Breast epithelium (tissue), 4 donors: ENCODE results near the gene AADACL4. TPM values are rescaled to one million over a fixed set of nuclear protein-coding genes. Genes with fewer than 3 reads are reported as not detected.
A peak's percentile ranks its signal among the peaks of the same experiment; 100 is the strongest.

Experiments
- DNase-seq, 2 donors: peaks; one replicate each; pipeline ENCODE4 v3.0.0-alpha.2; 2019; ENCODE audit warnings: low spot score in 2 of 2
- H3K27ac ChIP-seq, 2 donors: fragments of 200-600 bp; sonication (generic) in 1 of 2; one replicate each; pipeline ENCODE4 v1.5.1; 2016 to 2019; ENCODE audit warnings: mild to moderate bottlenecking in 1 of 2
- H3K27me3 ChIP-seq, 2 donors: fragments of 200-600 bp; sonication (generic) in 1 of 2; one replicate each; pipeline versions ENCODE4 v1.5.1 to v1.6.0; 2017 to 2019; ENCODE audit warnings: control low read depth in 1 of 2, mild to moderate bottlenecking in 1 of 2
- H3K36me3 ChIP-seq: fragments of 200-600 bp; one replicate; pipeline ENCODE4 v1.5.1; 2019
- H3K4me1 ChIP-seq, 2 donors: fragments of 200-600 bp; sonication (generic); one replicate each; pipeline ENCODE4 v1.5.1; 2016 to 2019; ENCODE audit warnings: control low read depth in 1 of 2
- H3K4me3 ChIP-seq, 3 donors: fragments of 200-600 bp; sonication (generic); 1 replicate in 2 of 3; 2 replicates in 1 of 3; pipeline ENCODE4 v1.5.1; 2016 to 2019; ENCODE audit warnings: mild to moderate bottlenecking in 3 of 3, moderate library complexity in 2 of 3
- H3K9me3 ChIP-seq, 2 donors: fragments of 200-600 bp; sonication (generic) in 1 of 2; one replicate each; pipeline ENCODE4 v1.5.1; 2016 to 2019; ENCODE audit warnings: control low read depth in 1 of 2
- POLR2A ChIP-seq: fragments of 450-650 bp; IDR thresholded peaks from one replicate; pipeline ENCODE4 v1.6.1; 2016; ENCODE audit warnings: antibody characterized with exemption, mild to moderate bottlenecking, moderate library complexity
- POLR2AphosphoS5 ChIP-seq, 3 donors: sonication (generic); formaldehyde crosslinking; IDR thresholded peaks; one replicate each; pipeline ENCODE4 v1.6.1; 2017; ENCODE audit warnings: antibody characterized with exemption in 3 of 3
- intact Hi-C: fragments of 100-400 bp; cut with DNase I; formaldehyde crosslinking; loops from one replicate; pipeline ENCODE4 v1.15.1; 2023; ENCODE audit warnings: low total_unique reads
- total RNA-seq, 3 donors: library from RNA; depleted of rRNA; stranded (reverse); fragments of >200 nt; gene quantifications; one replicate each; pipeline ENCODE4 v1.1.0, GENCODE V29; 2016
- TF ChIP-seq, protein P1 (sequence below), 3 donors: fragments of 450-650 bp; IDR thresholded peaks; one replicate each; pipeline ENCODE4 v1.5.1; 2016 to 2017; ENCODE audit warnings: antibody characterized with exemption in 3 of 3, mild to moderate bottlenecking in 3 of 3, moderate library complexity in 3 of 3

AADACL4 gene
- total RNA-seq, 3 donors from 2014 or later: not detected

DNA sequence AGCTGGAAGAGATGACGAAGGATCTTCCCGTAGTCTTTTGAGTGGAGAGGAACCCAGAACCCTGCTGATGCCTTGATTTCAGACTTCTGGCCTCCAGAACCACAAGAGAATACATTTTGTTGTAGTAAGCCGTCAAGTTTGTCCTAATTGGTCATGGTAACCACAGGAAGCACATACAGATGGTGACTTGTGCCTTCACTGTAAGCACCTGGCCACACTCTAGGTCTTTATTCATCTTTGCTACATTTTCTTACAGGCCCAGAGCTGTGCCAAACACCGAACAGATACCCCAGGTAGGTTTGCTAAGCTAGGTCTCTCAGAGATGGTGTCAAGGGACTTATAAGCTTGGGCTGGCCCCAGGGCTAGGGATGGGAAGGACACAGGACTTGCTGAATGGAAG is 30.7 kb upstream of the AADACL4 start:
- TF ChIP-seq, protein P1, sequence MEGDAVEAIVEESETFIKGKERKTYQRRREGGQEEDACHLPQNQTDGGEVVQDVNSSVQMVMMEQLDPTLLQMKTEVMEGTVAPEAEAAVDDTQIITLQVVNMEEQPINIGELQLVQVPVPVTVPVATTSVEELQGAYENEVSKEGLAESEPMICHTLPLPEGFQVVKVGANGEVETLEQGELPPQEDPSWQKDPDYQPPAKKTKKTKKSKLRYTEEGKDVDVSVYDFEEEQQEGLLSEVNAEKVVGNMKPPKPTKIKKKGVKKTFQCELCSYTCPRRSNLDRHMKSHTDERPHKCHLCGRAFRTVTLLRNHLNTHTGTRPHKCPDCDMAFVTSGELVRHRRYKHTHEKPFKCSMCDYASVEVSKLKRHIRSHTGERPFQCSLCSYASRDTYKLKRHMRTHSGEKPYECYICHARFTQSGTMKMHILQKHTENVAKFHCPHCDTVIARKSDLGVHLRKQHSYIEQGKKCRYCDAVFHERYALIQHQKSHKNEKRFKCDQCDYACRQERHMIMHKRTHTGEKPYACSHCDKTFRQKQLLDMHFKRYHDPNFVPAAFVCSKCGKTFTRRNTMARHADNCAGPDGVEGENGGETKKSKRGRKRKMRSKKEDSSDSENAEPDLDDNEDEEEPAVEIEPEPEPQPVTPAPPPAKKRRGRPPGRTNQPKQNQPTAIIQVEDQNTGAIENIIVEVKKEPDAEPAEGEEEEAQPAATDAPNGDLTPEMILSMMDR (IDR thresholded peaks at IDR 0.05): no peak
- TF ChIP-seq POLR2AphosphoS5 (IDR thresholded peaks at IDR 0.05): no peak
- no peak for TF ChIP-seq POLR2A
- intact Hi-C loops: no loop called here
- Histone ChIP-seq H3K4me1 (peaks cover 0 to 9% of the 10 kb centered on the region in 2 donors), H3K36me3 (no peaks in the 10 kb centered on the region), H3K4me3 (peak overlapping the region in 1 of 3 donors; percentile 92), H3K9me3 (no peaks in the 10 kb centered on the region), H3K27ac (peak overlapping the region in 1 of 2 donors; percentile 19), H3K27me3 (no peaks in the 10 kb centered on the region)
- DNase-seq: no peak

DNA sequence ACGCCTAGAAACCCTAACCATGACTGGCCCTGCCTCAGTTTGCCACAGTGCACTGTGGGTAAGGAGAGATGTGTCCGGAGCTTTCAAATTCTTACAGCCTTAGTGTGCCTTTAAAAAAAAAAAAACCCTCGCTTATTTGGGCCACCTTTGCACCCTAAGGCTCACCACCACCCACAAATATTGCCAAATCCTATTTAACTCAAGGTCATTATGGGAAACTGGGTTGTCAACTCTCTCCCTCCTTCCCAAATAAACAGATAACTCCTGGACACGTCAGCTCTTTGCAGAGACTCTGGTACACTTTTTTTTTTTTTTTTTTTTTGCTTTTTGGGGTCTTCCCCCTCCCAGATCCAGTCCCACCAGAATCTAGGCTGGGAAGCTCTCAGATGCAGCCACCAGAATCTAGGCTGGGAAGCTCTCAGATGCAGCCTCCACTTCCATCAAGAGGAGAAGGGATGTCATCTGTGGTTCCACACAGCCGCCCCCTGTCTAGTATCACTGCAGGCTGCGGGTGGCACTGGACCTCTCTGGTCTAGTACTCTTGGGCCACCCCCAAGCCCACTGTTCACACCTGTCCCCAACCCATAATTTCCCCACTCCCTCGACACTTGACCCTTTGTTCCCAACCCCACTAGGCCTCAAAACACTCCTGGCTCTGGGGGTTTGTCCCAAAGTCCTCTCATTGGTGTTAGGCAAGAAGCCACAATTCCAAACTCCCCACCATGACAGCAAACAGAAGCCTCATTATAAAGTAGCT is 29.3 kb upstream of the AADACL4 start:
- intact Hi-C loops: loop anchor here (5.0 kb wide), 1 partner anchor 67 kb away; no protein-coding TSS in a partner anchor
- peak overlapping the region; percentile 97 to 98 for H3K27ac ChIP-seq

DNA sequence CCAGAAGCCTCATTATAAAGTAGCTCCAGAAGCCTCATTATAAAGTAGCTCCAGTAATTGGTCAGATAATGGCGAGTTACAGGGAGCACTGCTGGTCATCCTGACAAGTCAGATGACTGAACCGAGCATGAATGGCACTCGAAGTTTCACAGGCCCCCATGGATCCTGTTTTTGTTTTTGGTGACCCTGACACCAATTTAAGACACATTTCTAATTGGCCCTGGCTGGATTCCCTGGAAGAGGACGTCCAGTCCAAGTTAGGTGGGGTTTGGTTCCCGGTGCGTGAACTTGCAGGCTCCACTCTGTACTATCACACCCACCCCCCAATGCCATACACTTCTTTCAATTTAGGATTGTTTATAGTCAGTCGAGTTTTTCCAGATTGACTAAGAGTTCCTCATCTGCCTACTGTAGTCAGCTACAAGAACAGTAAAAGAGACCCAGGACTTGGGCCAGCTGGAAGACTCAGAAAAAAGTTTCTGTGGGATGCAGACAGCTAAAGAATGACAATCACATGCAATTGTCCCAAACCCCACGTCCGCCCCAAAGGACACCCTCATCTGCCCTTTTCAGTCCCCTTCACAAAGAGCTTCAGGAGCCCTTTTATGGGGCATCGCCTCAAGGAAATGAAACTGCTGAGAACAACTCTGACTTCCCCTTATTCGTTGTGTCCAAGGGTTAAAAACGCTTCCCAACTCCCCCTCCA is 28.6 kb upstream of the AADACL4 start:
- TF ChIP-seq, protein P1 (IDR thresholded peaks at IDR 0.05): no peak
- TF ChIP-seq POLR2AphosphoS5 (IDR thresholded peaks at IDR 0.05) (no peak), POLR2A (no peak)
- H3K36me3 ChIP-seq: no peaks in the 10 kb centered on the region
- H3K9me3 ChIP-seq: no peaks in the 10 kb centered on the region
- no peaks in the 10 kb centered on the region for H3K27me3 ChIP-seq
- DNase-seq: no peak
- intact Hi-C loops: loop anchor here (5.0 kb wide), 1 partner anchor 68 kb away; no protein-coding TSS in a partner anchor
- H3K4me1 ChIP-seq: peaks cover 6 to 17% of the 10 kb centered on the region in 2 donors
- H3K4me3 ChIP-seq: peak overlapping the region; percentile 73 to 92 (median 83)
- H3K27ac ChIP-seq: peak overlapping the region; percentile 97 to 98

More for the DNA sequence above, 29.3 kb upstream of the AADACL4 start:
- TF ChIP-seq POLR2A (no peak), POLR2AphosphoS5 (IDR thresholded peaks at IDR 0.05) (no peak)
- TF ChIP-seq, protein P1 (IDR thresholded peaks at IDR 0.05): no peak
- no peaks in the 10 kb centered on the region for H3K27me3 ChIP-seq
- peak overlapping the region; percentile 73 to 92 (median 83) for H3K4me3 ChIP-seq
- no peak for DNase-seq
- H3K4me1 ChIP-seq: peaks cover 2 to 10% of the 10 kb centered on the region in 2 donors
- no peaks in the 10 kb centered on the region for H3K9me3 ChIP-seq
- no peaks in the 10 kb centered on the region for H3K36me3 ChIP-seq

DNA sequence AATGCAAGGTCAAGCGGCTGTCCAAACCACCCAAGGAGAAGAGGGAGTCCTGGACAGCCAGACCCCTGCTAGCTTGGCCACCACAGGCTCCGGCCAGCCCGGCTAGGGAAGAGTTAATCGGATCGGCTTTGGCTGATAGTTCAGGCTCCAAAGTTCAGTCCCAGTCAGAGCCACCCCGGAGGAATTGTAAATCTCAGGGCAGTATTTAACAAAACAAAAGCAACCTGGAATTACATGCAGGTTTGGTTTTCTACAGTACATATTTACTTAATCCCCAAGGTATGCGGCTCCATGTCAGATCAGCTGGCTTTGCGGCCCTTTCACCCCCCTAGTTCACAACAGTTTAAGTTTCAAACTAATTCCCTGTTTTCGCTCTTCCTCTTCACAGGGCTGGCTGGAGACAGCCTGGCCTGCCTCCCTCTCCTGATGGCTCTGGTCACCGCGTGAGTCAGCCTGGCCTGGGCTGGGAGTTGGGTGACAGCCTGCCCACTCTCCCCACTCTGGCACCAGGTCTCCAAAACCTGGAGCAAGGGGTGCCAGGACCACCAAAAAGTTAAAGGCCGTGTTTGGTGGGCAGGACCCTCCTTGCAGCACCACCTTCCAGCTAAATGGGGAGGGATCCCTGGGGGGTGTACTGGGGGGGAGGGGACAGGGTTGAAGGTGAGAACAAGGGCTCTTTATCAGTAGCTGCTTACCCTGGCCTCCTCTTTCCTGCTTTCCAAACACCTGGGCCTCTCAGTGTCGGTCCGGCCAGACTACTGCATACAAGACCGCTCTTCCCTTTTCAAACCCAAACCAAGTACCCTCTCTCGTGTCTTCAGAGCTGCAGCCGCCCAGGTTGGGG is 27.8 kb upstream of the AADACL4 start:
- DNase-seq: peak in 1 of 2 donors; percentile 76
- intact Hi-C loops: loop anchor here (5.0 kb wide), 1 partner anchor 69 kb away; no protein-coding TSS in a partner anchor
- TF ChIP-seq POLR2AphosphoS5 (IDR thresholded peaks at IDR 0.05): peak in 1 of 3 donors; percentile 30
- no peak for TF ChIP-seq POLR2A
- no peaks in the 10 kb centered on the region for H3K27me3 ChIP-seq
- H3K27ac ChIP-seq: peak overlapping the region; percentile 97 to 98
- peaks cover 6 to 23% of the 10 kb centered on the region in 2 donors for H3K4me1 ChIP-seq
- H3K9me3 ChIP-seq: no peaks in the 10 kb centered on the region
- H3K36me3 ChIP-seq: no peaks in the 10 kb centered on the region
- H3K4me3 ChIP-seq: peak overlapping the region; percentile 73 to 92 (median 83)
